Neural crest cell (in vitro differentiated cells): ENCODE measurements around the gene CDC45. TPM values are rescaled to one million over a fixed set of nuclear protein-coding genes. Genes with fewer than 3 reads are reported as not detected.

Experiments used
- DNase-seq: peaks from one replicate; pipeline ENCODE4 v3.0.0; 2021; ENCODE audit warnings: low read depth, mixed read lengths, low spot score
- H3K27ac Mint-ChIP-seq: one replicate; pipeline ENCODE4 v1.8.0; 2021; ENCODE audit warnings: mild to moderate bottlenecking, mixed read lengths; ENCODE audit not compliant: unreplicated experiment
- H3K27me3 Mint-ChIP-seq: 2 replicates; pipeline ENCODE4 v1.8.0; 2021; ENCODE audit warnings: low read depth, mild to moderate bottlenecking, mixed read lengths
- H3K36me3 Mint-ChIP-seq: 2 replicates; pipeline ENCODE4 v1.8.0; 2021; ENCODE audit warnings: low read depth, mild to moderate bottlenecking, mixed read lengths
- H3K4me1 Mint-ChIP-seq: 2 replicates; pipeline ENCODE4 v1.8.0; 2021; ENCODE audit warnings: mixed read lengths
- H3K4me3 Mint-ChIP-seq: one replicate; pipeline ENCODE4 v1.8.0; 2021; ENCODE audit warnings: mild to moderate bottlenecking, mixed read lengths
- H3K9me3 Mint-ChIP-seq: 2 replicates; pipeline ENCODE4 v1.8.0; 2021; ENCODE audit warnings: mixed read lengths
- CTCF ChIP-seq: fragments of 200-600 bp; sonication (generic); conservative IDR thresholded peaks from 2 replicates; pipeline ENCODE4 v1.5.0; 2021; ENCODE audit warnings: antibody characterized with exemption, mild to moderate bottlenecking
- total RNA-seq: library from RNA; stranded (reverse); gene quantifications from 2 replicates; pipeline ENCODE4 v1.2.1, GENCODE V29; 2021

CDC45 gene
- total RNA-seq, 1 donor from 2014 or later = 49.8 TPM

- DNase-seq = no peak
- Mint-ChIP-seq H3K4me1 (no peaks in the 10 kb centered on the region), H3K4me3 (no peak overlapping the region), H3K9me3 (peaks cover 2% of the 10 kb centered on the region), H3K27ac (no peak overlapping the region), H3K27me3 (no peaks in the 10 kb centered on the region), H3K36me3 (no peaks in the 10 kb centered on the region)
- TF ChIP-seq CTCF = no peak
These were observed 87.7 kb downstream of the CDC45 start for GRCh38 chr22:19567157-19568009.

GRCh38 chr22:19568337-19569275 lies 88.9 kb downstream of the CDC45 start:
- H3K27ac Mint-ChIP-seq = no peak overlapping the region
- H3K36me3 Mint-ChIP-seq = no peaks in the 10 kb centered on the region
- H3K27me3 Mint-ChIP-seq = no peaks in the 10 kb centered on the region
- H3K4me3 Mint-ChIP-seq = no peak overlapping the region
- peaks cover 2% of the 10 kb centered on the region for H3K9me3 Mint-ChIP-seq
- no peak for TF ChIP-seq CTCF
- no peak for DNase-seq
- H3K4me1 Mint-ChIP-seq = no peaks in the 10 kb centered on the region

GRCh38 chr22:19569276-19569640 lies 89.5 kb downstream of the CDC45 start:
- no peak overlapping the region for H3K4me3 Mint-ChIP-seq
- H3K36me3 Mint-ChIP-seq = no peaks in the 10 kb centered on the region
- no peak overlapping the region for H3K27ac Mint-ChIP-seq
- no peaks in the 10 kb centered on the region for H3K27me3 Mint-ChIP-seq
- no peak for DNase-seq
- H3K4me1 Mint-ChIP-seq = no peaks in the 10 kb centered on the region
- TF ChIP-seq CTCF = no peak
- H3K9me3 Mint-ChIP-seq = peaks cover 2% of the 10 kb centered on the region

GRCh38 chr22:19569976-19570375 lies 90.3 kb downstream of the CDC45 start:
- Mint-ChIP-seq H3K4me1 (no peaks in the 10 kb centered on the region), H3K36me3 (no peaks in the 10 kb centered on the region), H3K27me3 (no peaks in the 10 kb centered on the region), H3K9me3 (peaks cover 2% of the 10 kb centered on the region), H3K27ac (no peak overlapping the region), H3K4me3 (no peak overlapping the region)
- DNase-seq = no peak
- TF ChIP-seq CTCF = no peak

Other genes with a start within 250 kb of the CDC45 start
- 7.2 and 7.7 TPM in 2 replicates for gene CLTCL1, start 188.2 kb upstream of the CDC45 start, total RNA-seq
- 57.1 and 66.3 TPM in 2 replicates for gene HIRA, start 48.2 kb upstream of the CDC45 start, total RNA-seq
- gene MRPL40, start 47.4 kb upstream of the CDC45 start, total RNA-seq = 30.4 and 32.6 TPM in 2 replicates
- 38.0 and 38.4 TPM in 2 replicates for gene C22orf39, start 32.2 kb upstream of the CDC45 start, total RNA-seq
- 69.4 and 71.5 TPM in 2 replicates for gene UFD1, start 727 bp upstream of the CDC45 start, total RNA-seq
- 1.0 and 1.3 TPM in 2 replicates for gene CLDN5, start 44.5 kb downstream of the CDC45 start, total RNA-seq
- gene SEPTIN5, start 234.6 kb downstream of the CDC45 start, total RNA-seq = 30.2 and 31.9 TPM in 2 replicates
- 4.6 and 4.8 TPM in 2 replicates for gene GP1BB, start 243.6 kb downstream of the CDC45 start, total RNA-seq